ENCODE data around the gene SLAMF1.

DNA sequence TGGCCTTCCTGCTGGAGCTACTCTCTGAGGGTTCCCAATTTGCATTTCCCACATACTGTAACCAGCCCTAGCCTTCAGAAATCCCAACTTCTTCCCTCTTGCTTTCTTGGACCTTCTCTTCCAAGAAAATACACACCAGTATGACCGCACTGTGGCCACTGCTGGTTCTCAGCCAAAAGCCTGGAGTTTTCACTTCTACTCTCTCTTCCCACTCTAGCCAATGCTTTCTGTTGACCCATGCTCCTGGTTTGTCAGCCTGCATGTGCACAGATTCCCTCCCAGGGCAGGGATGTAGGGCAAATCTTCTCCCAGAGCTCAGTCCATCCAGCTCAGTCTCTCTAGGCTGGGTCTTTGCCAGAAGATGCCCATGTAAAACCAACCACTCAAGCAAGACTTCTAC lies 664 bp downstream of the SLAMF1 start:
- TF ChIP-seq, protein P1, sequence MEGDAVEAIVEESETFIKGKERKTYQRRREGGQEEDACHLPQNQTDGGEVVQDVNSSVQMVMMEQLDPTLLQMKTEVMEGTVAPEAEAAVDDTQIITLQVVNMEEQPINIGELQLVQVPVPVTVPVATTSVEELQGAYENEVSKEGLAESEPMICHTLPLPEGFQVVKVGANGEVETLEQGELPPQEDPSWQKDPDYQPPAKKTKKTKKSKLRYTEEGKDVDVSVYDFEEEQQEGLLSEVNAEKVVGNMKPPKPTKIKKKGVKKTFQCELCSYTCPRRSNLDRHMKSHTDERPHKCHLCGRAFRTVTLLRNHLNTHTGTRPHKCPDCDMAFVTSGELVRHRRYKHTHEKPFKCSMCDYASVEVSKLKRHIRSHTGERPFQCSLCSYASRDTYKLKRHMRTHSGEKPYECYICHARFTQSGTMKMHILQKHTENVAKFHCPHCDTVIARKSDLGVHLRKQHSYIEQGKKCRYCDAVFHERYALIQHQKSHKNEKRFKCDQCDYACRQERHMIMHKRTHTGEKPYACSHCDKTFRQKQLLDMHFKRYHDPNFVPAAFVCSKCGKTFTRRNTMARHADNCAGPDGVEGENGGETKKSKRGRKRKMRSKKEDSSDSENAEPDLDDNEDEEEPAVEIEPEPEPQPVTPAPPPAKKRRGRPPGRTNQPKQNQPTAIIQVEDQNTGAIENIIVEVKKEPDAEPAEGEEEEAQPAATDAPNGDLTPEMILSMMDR (IDR thresholded peaks at IDR 0.05) = no peak
- no peak for TF ChIP-seq POLR2A (IDR thresholded peaks at IDR 0.05)
